Endothelial cell of umbilical vein (primary cell): Measurements from ENCODE around the gene SAP30.

Experiments
- CTCF ChIP-seq, 2 donors: IDR thresholded peaks; 1 replicate in 1 of 2; 2 replicates in 1 of 2; pipeline ENCODE4 v1.5.1; 2011; ENCODE audit warnings: low read length in 2 of 2, mild to moderate bottlenecking in 2 of 2, moderate library complexity in 2 of 2, control low read depth in 1 of 2, inconsistent platforms in 1 of 2, low read depth in 1 of 2; ENCODE audit not compliant: insufficient read depth in 1 of 2; ENCODE audit errors: extremely low read depth in 1 of 2
- EZH2 ChIP-seq: IDR thresholded peaks from 2 replicates; pipeline ENCODE4 v1.6.1; 2012; ENCODE audit warnings: borderline replicate concordance, low read depth, mild to moderate bottlenecking, moderate library complexity, low read length, inconsistent platforms; ENCODE audit not compliant: severe bottlenecking
- FOS ChIP-seq: IDR thresholded peaks from 2 replicates; pipeline ENCODE4 v1.6.1; 2011; ENCODE audit warnings: mild to moderate bottlenecking, low read length, moderate library complexity, borderline replicate concordance; ENCODE audit not compliant: insufficient read depth
- GATA2 ChIP-seq: IDR thresholded peaks from 2 replicates; pipeline ENCODE4 v1.7.0; 2011; ENCODE audit warnings: low read depth, mild to moderate bottlenecking, moderate library complexity, mixed read lengths, low read length; ENCODE audit not compliant: insufficient read length, insufficient read depth
- JUN ChIP-seq: IDR thresholded peaks from 2 replicates; pipeline ENCODE4 v1.6.1; 2011; ENCODE audit warnings: borderline replicate concordance, low read depth; ENCODE audit not compliant: insufficient read length, insufficient read depth
- MAX ChIP-seq: IDR thresholded peaks from 2 replicates; pipeline ENCODE4 v1.6.1; 2011; ENCODE audit not compliant: insufficient read depth, insufficient read length
- MYC ChIP-seq: IDR thresholded peaks from one replicate; pipeline ENCODE4 v1.6.1; 2011; ENCODE audit warnings: mild to moderate bottlenecking, low read depth, low read length
- POLR2A ChIP-seq: IDR thresholded peaks from 2 replicates; pipeline ENCODE4 v1.6.1; 2012; ENCODE audit warnings: low read depth, mild to moderate bottlenecking, control low read depth, low read length
- POLR2AphosphoS5 ChIP-seq: IDR thresholded peaks from 2 replicates; pipeline ENCODE4 v1.6.1; 2012; ENCODE audit warnings: low read depth, mild to moderate bottlenecking, control low read depth, low read length, moderate library complexity; ENCODE audit not compliant: insufficient read depth

GRCh38 chr4:173403051-173403450 lies 32.3 kb downstream of the SAP30 start:
- TF ChIP-seq CTCF (IDR thresholded peaks at IDR 0.05; ENCODE audit: extremely low read depth in 1 of 2, insufficient read depth in 1 of 2, low read depth in 1 of 2, low read length in 2 of 2) (no peak), POLR2A (no peak), MYC (no peak), EZH2 (no peak), POLR2AphosphoS5 (no peak), JUN (no peak), MAX (no peak), FOS (no peak), GATA2 (no peak)
